HG02759 (cell line): ENCODE results near the gene GOPC.
"Not testable (repeated sequence)": the region's sequence is repeated elsewhere in the genome, so short reads cannot be mapped to it uniquely, and the experiment has no call there.

Source experiments
- ATAC-seq: cut with Tn5 transposase; IDR thresholded peaks from one replicate; pipeline ENCODE4 v1.9.1; 2021; ENCODE audit warnings: mild to moderate bottlenecking, moderate library complexity; ENCODE audit not compliant: unreplicated experiment

GOPC gene

DNA sequence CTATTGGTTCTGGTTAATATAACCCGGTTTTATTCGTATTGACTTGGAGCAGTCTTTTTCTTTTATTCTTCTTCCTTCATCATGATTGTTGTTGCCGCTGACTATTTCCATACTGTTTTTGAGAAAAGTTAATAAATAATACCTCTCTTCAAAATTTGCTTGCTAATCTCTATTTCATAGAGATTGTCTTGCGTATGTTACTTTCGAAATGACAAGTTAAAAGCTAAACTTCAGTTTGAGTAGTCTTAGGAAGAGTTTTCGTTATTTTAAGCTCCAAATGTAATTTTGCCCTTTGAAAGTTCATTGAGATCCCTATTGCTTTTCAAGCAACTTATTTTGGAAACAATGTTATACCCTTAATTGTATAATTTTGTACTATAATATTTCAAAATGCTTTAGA, 83.4 kb downstream of the GOPC start:
- no peak for ATAC-seq

GRCh38 chr6:117517995-117518394, 84.3 kb downstream of the GOPC start:
- not testable (repeated sequence) for ATAC-seq

- no peak for ATAC-seq
Observed at GRCh38 chr6:117515326-117515725, 87.0 kb downstream of the GOPC start.

- ATAC-seq, result no peak
Observed at GRCh38 chr6:117514655-117515054, 87.7 kb downstream of the GOPC start.

DNA sequence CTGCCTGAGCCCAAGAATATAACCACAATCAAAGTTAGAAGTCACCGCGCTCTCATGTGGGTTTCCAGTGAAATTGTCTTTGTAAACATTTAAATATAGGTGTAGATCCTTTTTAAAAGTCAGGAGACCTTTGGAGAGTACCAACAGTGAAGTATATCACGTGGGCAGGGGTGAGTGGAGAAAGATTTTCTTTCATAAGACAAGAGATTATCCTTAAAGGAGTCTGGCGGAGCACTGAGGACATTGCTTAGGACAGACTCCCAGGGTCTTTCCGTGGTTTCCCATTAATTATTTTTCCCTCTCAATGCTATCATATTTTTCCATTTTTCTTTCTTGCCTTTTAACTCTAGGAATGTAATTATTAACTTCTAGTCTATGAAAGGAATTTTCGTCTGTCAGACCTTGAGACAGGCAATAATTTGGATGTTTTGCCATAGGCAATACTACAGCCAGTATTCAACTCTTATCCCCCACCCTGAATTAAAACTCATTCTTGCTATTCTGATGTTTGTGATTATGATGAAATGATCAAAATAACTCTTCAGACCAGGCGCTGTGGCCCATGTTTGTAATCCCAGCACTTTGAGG, 88.4 kb downstream of the GOPC start:
- no peak for ATAC-seq

DNA sequence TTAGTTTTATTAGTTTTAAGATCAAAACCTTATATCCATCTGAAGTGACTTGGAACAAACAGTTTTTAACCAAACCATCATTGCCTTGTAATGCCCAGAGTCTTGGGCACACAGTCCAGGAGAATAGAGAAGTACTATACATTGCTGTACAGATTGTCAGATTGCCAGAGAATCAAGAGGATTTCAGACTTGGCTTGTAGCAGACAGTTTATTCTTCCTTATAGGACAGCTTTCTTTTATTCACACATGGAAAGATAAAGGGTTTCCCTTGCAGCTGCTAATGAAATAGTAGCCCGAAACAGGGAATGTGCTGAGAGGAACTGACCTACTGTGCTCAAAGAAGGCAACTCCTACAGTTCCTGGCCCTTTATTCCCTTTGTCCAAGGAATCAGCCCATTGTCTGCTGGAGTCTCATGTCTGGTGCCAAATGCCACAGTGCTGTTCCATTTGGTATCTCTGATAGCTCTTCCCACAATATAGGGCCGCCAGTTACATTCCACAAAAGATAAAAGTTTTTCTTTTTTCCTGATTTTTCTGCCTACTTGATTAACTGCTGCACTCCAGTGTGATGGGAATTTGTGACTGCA, 89.2 kb downstream of the GOPC start:
- no peak for ATAC-seq

GRCh38 chr6:117512056-117512828, 90.1 kb downstream of the GOPC start:
- no peak for ATAC-seq
